Measurements from ENCODE around the gene ZCCHC17. TPM values are rescaled to one million over a fixed set of nuclear protein-coding genes. Genes with fewer than 3 reads are reported as not detected.

The ZCCHC17 gene
- total RNA-seq, 2 experiments from 2014 or later = 24.4 to 29.6 TPM

DNA sequence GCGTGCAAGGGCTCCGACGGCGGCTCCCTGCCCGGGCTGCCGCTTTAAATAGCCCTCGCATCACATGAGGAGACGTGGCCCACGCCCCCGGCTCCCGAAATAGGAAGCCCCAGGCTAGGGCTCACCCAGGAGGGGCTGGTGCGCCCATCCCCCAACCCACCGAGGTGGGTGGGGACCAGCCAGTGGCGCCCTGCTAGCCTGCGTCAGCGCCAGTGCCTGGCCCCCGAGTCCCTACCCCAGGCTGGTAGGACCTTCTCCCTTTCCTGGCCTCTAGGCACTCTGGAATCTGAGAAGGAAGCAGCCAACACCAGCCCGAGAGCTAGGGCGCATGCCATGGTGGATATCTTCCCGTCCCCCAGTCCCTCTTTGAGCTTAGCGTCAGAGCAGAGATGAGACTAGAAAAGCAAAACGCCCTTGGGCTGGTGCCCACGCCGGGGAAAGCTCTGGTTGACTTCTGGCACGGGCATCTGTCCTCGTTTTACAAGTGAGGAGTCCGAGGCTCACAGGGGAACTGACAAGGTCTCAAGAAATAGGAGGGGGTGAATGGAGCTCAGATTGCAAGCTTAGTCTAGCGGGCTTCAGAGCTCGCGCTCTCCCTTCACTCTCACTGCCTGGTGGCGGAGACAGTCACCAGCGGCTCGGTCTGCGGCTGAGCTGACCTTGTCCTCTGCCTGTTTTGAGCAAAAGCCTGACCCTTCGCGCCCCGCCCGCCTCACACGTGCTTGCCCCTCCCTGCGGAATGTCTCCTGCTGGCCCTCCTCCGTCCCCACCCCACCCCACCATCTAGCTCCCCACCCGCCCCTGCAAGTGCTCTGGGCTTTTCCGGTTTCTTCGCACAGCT, 76.4 kb downstream of the ZCCHC17 start, which contains the start of gene FABP3:
FABP3 (minus strand) TSS at position 21 of the 841 bp plus-strand sequence. CDS start 62 bp downstream, outside the sequence.
- peak within 1 kb of the TSS; percentile 49 for H3K4me3 Mint-ChIP-seq
- no peak within 1 kb of the TSS for H3K27ac Mint-ChIP-seq

DNA sequence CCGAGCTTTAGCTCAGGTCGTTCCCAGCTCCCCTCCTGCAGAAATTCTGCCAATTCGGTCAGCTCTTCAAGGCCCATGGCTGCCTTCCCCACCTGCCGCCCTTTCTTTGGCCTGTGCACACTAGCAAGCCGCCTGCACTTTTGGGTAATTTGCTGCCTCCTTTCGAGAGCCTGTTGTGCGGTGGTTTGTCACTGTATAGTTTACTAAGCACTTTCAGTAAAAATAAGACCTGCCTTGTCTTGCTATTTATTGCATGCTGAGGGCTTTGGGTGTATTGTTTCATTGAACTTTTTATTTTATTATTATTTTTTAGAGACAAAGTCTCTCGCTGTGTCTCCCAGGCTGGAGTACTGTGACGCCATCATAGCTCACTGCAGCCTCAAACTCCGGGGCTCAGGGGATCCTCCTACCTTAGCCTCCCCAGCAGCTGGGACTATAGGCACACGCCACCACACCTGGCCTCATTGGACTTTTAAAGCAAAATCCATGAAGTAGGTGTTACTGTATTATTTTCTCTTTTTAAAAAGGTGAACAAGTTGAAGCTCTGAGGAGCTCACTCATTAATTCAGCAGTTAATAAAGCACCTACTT, 77.2 kb downstream of the ZCCHC17 start:
- H3K4me3 Mint-ChIP-seq = peak overlapping the region; percentile 43
- H3K4me1 Mint-ChIP-seq (ENCODE audit: low read depth) = peaks cover 12% of the 10 kb centered on the region
- CTCF ChIA-PET = interaction anchor here (1.2 to 2.9 kb wide), 5 partner anchors 19 to 175 kb away, joined by 4 to 20 read pairs (median 4); no protein-coding TSS in a partner anchor
- peaks cover 3% of the 10 kb centered on the region for H3K27me3 Mint-ChIP-seq
- no peak for DNase-seq
- H3K9me3 Mint-ChIP-seq = no peaks in the 10 kb centered on the region
- H3K36me3 Mint-ChIP-seq = no peaks in the 10 kb centered on the region
- POLR2A ChIA-PET = interaction anchor here (1.8 to 2.0 kb wide), 2 partner anchors 11 to 20 kb away, joined by 4 to 5 read pairs; no protein-coding TSS in a partner anchor
- intact Hi-C loops (cut with micrococcal nuclease) = no loop called here
- H3K27ac Mint-ChIP-seq = no peak overlapping the region

More for the DNA sequence above, 76.4 kb downstream of the ZCCHC17 start, which contains the start of gene FABP3:
- Mint-ChIP-seq H3K4me1 (ENCODE audit: low read depth) (peaks cover 12% of the 10 kb centered on the region), H3K36me3 (no peaks in the 10 kb centered on the region), H3K9me3 (no peaks in the 10 kb centered on the region), H3K27me3 (peaks cover 3% of the 10 kb centered on the region)
- POLR2A ChIA-PET = interaction anchor here (0.6 to 2.0 kb wide), 3 partner anchors 10 to 28 kb away, joined by 3 to 5 read pairs (median 4); no protein-coding TSS in a partner anchor
- peak; percentile 33 for DNase-seq
- CTCF ChIA-PET = interaction anchor here (1.2 to 2.9 kb wide), 3 partner anchors 22 to 176 kb away, joined by 4 to 20 read pairs (median 6); no protein-coding TSS in a partner anchor
- intact Hi-C loops (cut with micrococcal nuclease) = no loop called here

DNA sequence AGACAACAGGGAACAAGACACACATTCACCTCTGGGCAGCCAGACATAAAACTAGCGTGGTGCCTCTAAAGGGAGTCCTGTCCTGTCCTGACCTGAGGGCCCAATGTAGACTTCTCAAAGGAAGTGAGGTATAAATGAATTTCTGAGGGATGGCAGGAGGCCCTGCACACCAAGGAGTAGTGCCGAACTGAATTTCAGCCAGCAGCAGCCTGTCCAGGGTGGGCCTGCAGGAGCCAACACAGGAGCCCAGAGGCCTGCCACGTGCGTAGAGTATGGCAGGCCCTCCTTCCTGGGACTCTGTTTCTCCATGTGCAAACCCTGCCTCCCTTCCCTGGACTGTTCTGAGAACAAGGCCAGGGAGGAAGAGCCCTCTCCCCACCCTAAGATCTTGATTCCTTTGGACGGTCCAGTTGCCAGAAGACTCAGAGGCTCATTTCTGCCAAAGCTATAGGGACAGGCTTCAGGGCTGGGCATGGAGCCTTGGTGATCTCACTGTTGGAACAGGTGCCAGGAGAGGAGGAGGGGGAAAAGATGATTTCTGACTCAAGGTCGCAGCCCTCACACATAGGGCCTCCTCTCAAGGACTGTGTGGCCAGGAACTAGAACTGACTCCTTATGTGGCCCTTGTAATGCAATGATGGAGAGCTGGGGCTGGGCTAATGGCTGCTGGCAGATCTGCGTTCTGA, 77.8 kb downstream of the ZCCHC17 start:
- H3K4me1 Mint-ChIP-seq (ENCODE audit: low read depth) = peaks cover 12% of the 10 kb centered on the region
- no peak overlapping the region for H3K4me3 Mint-ChIP-seq
- no peaks in the 10 kb centered on the region for H3K36me3 Mint-ChIP-seq
- POLR2A ChIA-PET = interaction anchor here (1.8 to 2.0 kb wide), 2 partner anchors 12 to 20 kb away, joined by 4 to 5 read pairs; no protein-coding TSS in a partner anchor
- CTCF ChIA-PET = interaction anchor here (1.3 to 2.9 kb wide), 3 partner anchors 18 to 174 kb away, joined by 4 to 20 read pairs (median 4); no protein-coding TSS in a partner anchor
- H3K27ac Mint-ChIP-seq = no peak overlapping the region
- H3K27me3 Mint-ChIP-seq = peaks cover 3% of the 10 kb centered on the region
- intact Hi-C loops (cut with micrococcal nuclease) = no loop called here
- no peaks in the 10 kb centered on the region for H3K9me3 Mint-ChIP-seq
- DNase-seq = no peak

DNA sequence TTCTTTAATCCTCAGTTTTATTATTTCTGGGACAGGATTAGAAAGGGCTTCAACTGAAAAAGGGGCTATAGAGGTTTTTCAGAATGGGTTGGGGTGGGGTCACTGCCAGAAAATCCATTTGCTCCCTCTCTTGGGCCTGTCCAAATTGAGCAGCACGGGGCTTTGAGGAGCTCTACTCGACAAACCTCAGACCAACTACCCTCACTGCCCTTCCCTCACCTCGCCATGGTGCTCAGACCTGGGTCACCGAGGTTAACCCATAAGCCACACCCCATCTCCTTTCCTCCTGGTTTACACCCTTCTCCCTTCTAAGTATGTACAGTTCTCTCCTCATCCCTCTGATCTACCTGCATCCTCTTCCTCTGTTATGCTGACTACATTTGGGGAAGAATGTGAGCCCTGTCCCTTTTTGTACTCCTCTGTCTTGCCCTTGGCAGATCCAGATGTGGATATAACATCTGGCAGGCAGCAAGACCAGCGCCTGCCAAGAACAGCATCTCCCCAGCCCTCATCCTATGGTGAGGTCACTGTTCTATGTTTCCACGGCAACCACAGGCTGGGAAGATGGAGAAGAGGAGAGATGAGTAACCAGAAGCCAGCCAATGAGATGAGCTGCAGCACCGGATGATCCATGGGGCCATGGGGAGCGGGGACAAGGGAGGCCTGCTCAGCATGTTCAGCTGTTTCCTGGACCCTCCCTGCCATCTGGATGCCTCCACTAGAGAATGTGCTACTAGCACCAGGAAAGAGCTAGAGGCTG, 79.7 kb downstream of the ZCCHC17 start:
- POLR2A ChIA-PET = no interaction called here
- CTCF ChIA-PET = interaction anchor here (1.8 kb wide), 1 partner anchor 18 kb away, joined by 5 read pairs; no protein-coding TSS in a partner anchor
- Mint-ChIP-seq H3K27ac (no peak overlapping the region), H3K4me3 (no peak overlapping the region), H3K4me1 (ENCODE audit: low read depth) (peaks cover 12% of the 10 kb centered on the region), H3K36me3 (no peaks in the 10 kb centered on the region), H3K27me3 (peaks cover 9% of the 10 kb centered on the region), H3K9me3 (no peaks in the 10 kb centered on the region)
- intact Hi-C loops (cut with micrococcal nuclease) = no loop called here
- DNase-seq = no peak

DNA sequence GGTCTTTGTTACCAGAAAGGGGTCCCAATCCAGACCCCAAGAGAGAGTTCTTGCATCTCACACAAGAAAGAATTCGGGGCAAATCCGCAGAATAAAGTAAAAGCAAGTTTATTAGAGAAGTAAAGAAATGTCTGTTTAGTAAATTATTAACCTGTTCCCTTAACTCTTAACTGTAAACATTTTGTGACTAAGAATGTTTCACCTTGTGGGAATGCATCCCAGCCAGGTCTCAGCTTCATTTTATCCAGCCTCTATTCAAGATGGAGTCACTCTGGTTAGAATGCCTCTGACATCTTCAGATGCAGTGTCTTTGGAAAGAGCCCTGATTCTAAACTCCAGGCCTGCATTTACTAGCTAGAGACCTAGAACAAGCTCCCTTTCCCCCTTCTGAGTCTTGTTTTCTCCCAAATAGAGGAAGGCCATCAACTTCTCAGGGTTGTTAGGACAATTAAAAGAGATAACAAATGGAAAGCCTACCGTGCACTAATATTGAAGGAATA, 80.6 kb downstream of the ZCCHC17 start:
- no peak overlapping the region for H3K4me3 Mint-ChIP-seq
- no peak for DNase-seq
- no peak overlapping the region for H3K27ac Mint-ChIP-seq
- H3K9me3 Mint-ChIP-seq = no peaks in the 10 kb centered on the region
- peaks cover 13% of the 10 kb centered on the region for H3K27me3 Mint-ChIP-seq
- ChIA-PET CTCF (interaction anchor here (1.8 kb wide), 1 partner anchor 17 kb away, joined by 5 read pairs; no protein-coding TSS in a partner anchor), POLR2A (no interaction called here)
- H3K4me1 Mint-ChIP-seq (ENCODE audit: low read depth) = peaks cover 11% of the 10 kb centered on the region
- intact Hi-C loops (cut with micrococcal nuclease) = no loop called here
- no peaks in the 10 kb centered on the region for H3K36me3 Mint-ChIP-seq

DNA sequence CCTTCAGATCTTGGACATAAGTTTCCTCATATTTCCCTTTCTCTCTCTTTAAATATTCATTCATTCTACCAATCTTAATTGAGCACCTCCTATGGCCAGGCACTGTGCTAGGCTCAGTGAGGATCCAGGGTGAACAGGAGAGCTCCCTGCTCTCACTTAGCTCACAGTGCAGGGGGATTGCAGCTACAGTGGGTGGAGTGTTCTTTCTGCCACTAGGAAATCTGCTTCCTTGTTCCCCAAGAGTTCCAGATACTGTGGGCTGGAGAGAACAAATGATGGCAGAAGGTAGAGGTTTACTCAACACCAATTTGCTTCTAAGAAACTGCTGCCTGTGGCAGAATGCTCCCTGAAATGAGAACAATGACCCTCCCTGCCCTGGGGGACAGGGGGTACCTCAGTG, 81.2 kb downstream of the ZCCHC17 start:
- H3K27ac Mint-ChIP-seq = no peak overlapping the region
- intact Hi-C loops (cut with micrococcal nuclease) = no loop called here
- H3K4me3 Mint-ChIP-seq = no peak overlapping the region

DNA sequence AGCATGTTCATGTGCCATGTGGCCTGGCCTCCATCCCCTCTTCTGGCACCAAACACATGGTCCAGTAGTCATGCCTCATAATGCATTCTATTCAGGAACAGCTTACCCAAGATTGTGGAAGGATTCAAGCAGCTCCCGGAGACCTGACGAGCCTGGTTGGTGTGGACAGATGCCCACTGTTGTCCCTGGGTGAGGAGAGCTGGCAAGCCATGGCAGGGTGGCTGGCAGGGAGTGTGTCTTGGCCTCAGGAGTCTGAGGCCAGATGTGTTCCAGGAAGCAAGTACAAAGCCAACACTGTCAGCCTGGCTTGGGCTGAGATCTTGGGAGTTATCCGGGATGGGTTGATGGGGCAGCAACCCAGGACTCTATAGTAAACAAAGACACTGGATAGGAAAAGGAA, 83.3 kb downstream of the ZCCHC17 start:
- DNase-seq = no peak
- no peak overlapping the region for H3K4me3 Mint-ChIP-seq
- H3K36me3 Mint-ChIP-seq = no peaks in the 10 kb centered on the region
- H3K27me3 Mint-ChIP-seq = peaks cover 21% of the 10 kb centered on the region
- H3K4me1 Mint-ChIP-seq (ENCODE audit: low read depth) = no peaks in the 10 kb centered on the region
- H3K9me3 Mint-ChIP-seq = no peaks in the 10 kb centered on the region
- H3K27ac Mint-ChIP-seq = no peak overlapping the region
- ChIA-PET CTCF (no interaction called here), POLR2A (no interaction called here)
- intact Hi-C loops (cut with micrococcal nuclease) = no loop called here

More for the DNA sequence above, 81.2 kb downstream of the ZCCHC17 start:
- ChIA-PET POLR2A (no interaction called here), CTCF (interaction anchor here (1.8 kb wide), 1 partner anchor 17 kb away, joined by 5 read pairs; no protein-coding TSS in a partner anchor)
- Mint-ChIP-seq H3K4me1 (ENCODE audit: low read depth) (peaks cover 6% of the 10 kb centered on the region), H3K36me3 (no peaks in the 10 kb centered on the region), H3K9me3 (no peaks in the 10 kb centered on the region), H3K27me3 (peaks cover 14% of the 10 kb centered on the region)
- DNase-seq = no peak

DNA sequence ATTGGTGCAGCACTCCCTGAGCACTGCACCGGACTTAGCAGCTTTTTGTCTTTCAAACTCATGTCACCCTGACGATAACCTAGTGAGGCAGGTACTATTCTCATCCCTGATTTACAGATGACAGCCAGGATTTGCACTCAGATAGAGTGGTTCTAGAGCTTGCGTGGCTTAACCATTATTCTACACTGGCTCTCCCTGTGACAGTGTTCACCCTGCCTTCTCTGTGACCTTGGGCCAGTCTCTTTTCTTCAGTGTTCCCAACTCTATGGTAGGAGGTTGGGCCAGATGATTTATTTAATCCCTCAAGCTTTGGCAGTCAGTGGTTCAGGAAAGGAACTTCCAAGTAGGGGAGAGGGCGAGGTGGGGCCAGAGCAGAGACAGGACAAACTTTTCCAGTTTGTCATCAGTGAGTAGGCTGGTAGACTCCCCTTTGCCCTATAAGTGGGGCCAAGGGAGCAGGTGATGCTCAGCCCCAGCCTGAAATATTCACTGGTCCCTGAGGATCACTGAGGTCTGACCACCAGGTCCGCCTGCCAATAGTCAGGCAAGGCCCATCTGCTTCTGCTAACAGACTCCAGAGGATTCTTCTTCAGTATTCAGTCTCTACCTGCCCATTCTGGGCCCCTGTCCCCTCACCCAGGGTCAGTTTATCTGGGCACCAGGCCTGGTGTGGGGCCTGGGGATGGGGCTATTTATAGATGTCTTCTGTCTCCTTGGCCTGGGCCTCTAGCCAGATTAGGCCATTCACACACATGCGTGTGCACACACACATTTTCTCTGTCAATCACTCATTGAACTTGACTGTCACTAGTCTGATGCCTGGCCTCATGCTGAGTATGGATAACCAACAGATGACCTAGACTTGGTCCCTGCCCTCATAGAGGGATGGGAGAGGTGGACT, 84.8 kb downstream of the ZCCHC17 start:
- DNase-seq = no peak
- Mint-ChIP-seq H3K4me1 (ENCODE audit: low read depth) (no peaks in the 10 kb centered on the region), H3K4me3 (no peak overlapping the region), H3K27me3 (peaks cover 27% of the 10 kb centered on the region), H3K27ac (no peak overlapping the region), H3K36me3 (no peaks in the 10 kb centered on the region), H3K9me3 (no peaks in the 10 kb centered on the region)
- CTCF ChIA-PET = no interaction called here
- POLR2A ChIA-PET = no interaction called here
- intact Hi-C loops (cut with micrococcal nuclease) = no loop called here

DNA sequence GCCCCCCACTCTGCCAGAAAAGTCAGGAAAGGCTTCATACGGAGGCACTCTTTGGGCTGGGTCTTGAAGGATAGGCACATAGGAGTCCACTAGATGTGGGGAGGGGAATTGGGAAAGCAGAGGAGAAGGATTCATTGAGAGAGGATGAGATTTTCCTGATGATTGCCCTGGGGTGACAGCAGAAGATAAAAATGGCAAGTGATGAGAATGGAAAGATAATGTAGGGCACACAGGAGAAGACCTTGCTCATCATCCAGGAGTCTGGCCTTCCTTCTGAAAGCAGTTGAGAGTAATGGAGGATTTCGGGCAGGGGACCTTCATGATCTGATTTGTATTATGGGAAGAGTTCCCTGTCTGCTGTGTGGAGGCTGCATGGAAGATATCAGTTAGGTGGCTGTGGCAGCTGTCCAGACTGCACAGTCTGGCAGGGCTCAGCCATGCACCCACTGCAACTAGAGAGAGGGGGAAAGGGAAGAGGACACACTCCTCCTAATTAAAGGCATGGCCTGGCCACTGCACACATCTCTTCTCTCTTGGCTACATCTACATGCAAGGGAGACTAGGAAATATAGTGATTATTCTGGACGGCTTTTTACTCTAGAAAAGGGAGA, 85.7 kb downstream of the ZCCHC17 start:
- Mint-ChIP-seq H3K4me1 (ENCODE audit: low read depth) (no peaks in the 10 kb centered on the region), H3K36me3 (no peaks in the 10 kb centered on the region), H3K9me3 (no peaks in the 10 kb centered on the region), H3K27me3 (peaks cover 28% of the 10 kb centered on the region), H3K27ac (no peak overlapping the region), H3K4me3 (no peak overlapping the region)
- intact Hi-C loops (cut with micrococcal nuclease) = no loop called here
- CTCF ChIA-PET = interaction anchor here (2.2 kb wide), 1 partner anchor 12 kb away, joined by 14 read pairs; no protein-coding TSS in a partner anchor
- POLR2A ChIA-PET = no interaction called here
- no peak for DNase-seq

DNA sequence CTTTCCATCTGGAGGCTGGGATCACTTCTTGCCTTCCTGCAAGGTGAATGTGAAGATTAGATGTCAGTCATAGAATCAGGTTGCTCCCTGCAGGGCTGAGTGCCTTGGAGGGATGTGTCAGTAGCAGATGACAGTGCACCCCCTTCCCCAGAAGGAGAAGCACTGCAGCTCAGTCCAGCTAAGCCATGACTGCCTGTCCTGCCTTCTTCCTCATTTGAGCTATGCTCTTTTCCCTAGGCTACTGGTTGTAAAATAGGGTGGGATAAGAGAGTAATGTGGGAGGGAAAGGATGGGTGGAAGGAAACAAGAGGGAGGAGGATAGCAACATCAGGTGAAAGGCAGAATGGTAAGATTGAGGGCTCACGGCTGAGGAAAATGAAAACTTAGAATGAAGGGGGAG, 87.1 kb downstream of the ZCCHC17 start:
- no peaks in the 10 kb centered on the region for H3K36me3 Mint-ChIP-seq
- ChIA-PET CTCF (interaction anchor here (2.2 kb wide), 1 partner anchor 10 kb away, joined by 14 read pairs; no protein-coding TSS in a partner anchor), POLR2A (no interaction called here)
- H3K4me1 Mint-ChIP-seq (ENCODE audit: low read depth) = no peaks in the 10 kb centered on the region
- intact Hi-C loops (cut with micrococcal nuclease) = no loop called here
- no peak overlapping the region for H3K27ac Mint-ChIP-seq
- H3K27me3 Mint-ChIP-seq = peaks cover 28% of the 10 kb centered on the region
- DNase-seq = no peak
- no peak overlapping the region for H3K4me3 Mint-ChIP-seq
- H3K9me3 Mint-ChIP-seq = no peaks in the 10 kb centered on the region
